HG02623 (cell line): ENCODE data around the gene XPO6.

Source experiments
- ATAC-seq: cut with Tn5 transposase; IDR thresholded peaks from one replicate; pipeline ENCODE4 v1.9.1; 2021; ENCODE audit warnings: moderate library complexity; ENCODE audit not compliant: unreplicated experiment

Gene XPO6

DNA sequence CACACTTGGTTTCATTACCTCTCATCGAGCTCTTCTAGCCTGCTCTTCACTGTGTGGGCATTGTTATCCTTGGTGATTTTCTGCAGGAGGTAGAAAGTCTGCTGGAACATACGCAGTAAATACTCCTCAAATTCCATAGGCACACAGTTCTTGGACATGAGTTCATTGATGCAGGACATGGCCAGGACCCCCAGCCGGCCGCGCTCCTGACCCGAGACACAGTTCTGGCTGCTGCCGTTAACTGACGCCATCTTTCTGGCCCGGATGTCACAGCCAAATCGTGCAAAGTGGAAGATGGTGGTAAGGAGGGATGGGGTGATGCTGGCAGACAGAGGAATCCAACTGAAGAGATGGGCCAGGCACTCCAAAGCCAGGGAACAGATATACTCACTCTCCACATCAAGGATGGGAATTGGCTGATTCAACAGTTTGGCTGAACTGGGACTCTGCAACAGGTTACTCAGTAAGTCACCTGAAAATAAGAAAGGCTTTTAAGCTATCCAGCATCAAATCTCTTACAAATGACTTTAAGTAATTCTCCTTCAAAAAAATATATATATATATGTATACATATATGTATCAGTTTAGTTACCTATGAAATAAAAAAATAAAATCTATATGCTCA is 55.6 kb downstream of the XPO6 start:
- ATAC-seq, result no peak

- no peak for ATAC-seq
These were observed 56.5 kb downstream of the XPO6 start for GRCh38 chr16:28155293-28155692.

GRCh38 chr16:28151180-28151579 is 60.6 kb downstream of the XPO6 start:
- no peak for ATAC-seq

GRCh38 chr16:28149011-28149888 is 62.5 kb downstream of the XPO6 start:
- no peak for ATAC-seq

DNA sequence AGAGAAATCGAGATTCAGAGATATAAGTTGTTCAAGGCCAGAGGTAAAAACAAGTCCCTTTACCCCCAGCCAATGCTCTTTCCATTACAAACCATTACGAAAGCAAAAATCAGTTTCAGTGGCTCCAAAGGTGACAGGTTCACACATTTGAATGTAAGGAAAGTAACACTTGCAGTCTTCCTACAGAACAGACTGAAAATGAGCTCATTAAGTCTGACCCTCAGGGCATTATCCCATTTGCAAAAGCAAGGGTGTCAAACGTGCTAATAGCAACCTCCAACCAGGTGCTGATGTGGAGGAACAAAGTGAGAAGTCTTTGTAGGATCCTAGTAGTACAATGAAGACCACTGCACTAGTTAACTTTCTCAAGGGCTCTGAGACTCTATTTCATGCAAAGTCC is 65.2 kb downstream of the XPO6 start:
- ATAC-seq, result no peak

GRCh38 chr16:28145796-28146195 is 66.0 kb downstream of the XPO6 start:
- no peak for ATAC-seq

DNA sequence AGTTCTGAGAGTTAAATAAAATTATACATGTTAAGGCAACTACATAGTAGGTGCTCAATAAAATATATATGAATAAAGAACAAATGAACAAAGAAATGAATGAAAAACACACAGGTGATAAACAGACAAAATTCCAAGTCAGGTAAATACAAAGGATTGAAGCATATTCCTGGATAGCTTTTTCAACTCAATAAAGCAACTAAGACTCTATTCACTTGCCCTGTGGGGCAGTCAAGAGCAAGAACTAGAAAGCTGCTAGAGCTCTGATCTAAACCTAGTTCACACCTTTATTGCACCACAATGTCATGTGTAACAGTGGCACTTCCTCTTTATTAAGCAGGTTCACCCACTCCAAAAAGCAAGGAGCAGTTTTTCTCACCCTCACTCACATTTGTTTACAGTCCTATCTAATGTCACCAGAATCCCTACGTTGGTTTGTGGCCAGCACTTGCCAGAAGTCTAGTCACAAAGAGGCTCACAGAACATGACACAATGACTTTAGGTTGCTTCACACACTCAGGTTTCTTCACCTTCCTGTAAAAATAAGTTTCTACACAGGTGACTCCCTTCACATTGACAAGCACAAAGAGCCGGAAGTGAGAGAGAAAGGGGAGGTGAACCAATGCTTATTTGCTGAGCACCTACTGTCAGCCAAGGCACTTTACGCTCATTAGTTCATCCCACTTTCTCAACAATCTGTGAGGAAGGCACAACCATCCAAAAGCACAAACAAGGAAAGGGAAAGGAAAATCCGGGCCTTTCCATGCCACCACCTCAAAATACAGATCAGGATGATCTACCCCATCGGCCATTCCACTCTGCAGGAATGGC is 70.8 kb downstream of the XPO6 start:
- ATAC-seq, result peak; percentile 47

DNA sequence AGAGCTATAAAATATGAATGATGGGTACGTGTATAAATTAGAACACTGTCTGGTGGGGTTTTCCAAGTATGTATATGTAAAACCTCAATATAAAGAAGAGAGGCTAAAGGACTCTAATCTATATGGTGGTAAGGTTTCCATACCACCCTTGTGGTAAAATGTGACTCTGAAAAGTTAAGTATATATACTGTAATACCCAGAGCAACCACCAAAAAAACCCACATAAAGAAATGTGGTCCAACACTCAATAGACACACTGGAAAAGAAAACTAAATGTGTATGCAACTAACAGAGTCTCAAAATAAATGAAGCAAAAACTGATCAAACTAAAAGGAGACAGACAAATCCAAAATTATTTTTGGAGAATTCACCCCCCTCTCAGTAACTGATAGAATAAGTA is 72.2 kb downstream of the XPO6 start:
- ATAC-seq, result no peak

- ATAC-seq, result no peak
These were observed 74.9 kb downstream of the XPO6 start for GRCh38 chr16:28136751-28137434.

DNA sequence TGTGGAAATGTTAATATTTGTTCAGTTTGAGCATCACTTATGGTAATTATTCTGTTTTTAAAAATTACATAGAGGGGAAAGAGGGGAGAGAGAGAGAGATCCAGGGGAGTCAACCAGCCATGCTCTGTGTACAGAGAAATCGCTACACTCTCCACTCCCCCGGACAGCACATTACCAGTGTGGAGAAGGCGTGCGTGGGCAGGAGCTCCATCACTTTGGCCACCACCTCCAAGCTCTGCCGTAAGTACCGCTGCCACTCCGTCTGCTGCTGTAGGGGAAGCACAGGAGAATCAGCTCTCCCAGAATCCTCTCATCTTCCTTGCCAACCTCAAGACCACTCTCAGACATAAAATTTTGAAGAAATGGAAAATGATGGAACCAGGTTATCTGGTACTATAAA is 78.1 kb downstream of the XPO6 start:
- ATAC-seq, result no peak

- ATAC-seq, result no peak
These were observed 79.9 kb downstream of the XPO6 start for GRCh38 chr16:28131743-28132393.

DNA sequence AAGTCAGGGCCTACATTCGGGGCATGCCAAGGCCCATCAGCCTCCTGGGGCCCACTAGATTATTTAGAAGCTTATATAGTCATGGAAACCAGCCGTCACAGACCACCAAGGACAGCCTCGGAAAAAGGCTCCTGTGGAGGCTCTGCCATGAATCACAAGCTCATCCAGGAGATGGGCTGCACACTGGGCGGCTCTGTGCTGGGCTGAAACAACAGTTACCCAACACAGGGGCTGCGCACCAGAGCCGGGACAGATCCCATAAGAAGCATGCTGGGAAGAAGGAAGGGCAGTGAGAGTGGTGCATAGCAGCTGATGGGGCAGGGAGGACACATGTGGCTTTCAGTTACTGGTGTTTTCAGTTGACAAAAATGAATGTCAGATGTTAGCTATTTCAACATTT is 80.6 kb downstream of the XPO6 start:
- ATAC-seq, result no peak

DNA sequence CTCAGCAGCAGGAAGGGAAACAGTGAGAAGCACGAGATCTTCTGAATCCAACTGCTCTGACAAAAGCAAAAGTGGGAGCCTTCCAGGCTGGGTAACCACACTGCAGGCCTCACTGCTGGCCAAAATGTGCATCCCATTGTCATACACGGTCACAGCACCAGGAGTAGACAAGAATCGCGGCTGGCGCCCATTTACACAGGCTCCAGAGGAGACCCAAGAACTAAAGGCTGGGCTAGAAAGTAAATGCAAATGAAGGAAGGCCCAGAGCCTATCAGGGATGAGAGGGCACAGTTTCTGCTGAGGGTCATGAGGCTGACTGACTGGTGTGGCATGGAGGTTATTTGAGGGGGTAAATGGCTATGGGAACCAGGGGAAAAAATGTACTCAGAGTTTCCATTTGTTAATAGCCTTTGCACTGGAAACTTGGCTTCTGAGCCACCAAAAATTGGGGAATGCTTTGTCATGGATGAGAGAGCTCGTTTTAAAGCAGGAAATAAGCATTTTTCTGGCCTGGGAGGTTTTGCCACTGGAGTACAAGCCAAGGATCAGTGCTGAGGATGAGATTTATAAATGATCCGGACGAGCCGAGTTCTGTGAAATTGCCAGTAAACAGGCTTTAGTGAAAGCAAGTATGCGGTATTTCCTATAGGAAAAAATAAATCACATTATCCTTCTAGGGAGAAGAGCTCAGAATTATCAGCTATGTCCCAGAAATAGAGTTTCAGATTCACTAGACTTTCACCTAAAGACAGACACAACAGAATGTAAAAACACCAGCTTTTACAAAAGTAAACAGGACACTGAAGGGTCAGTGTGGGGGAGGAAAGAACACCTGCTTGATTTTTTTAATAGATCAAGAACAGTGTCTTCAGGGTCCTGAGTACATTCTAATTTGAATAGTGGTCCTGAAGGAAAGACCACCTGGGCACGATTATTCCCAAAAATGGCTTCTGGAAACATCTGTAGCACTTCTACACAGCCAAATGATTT is 81.4 kb downstream of the XPO6 start:
- ATAC-seq, result no peak

- ATAC-seq, result no peak
These were observed 84.8 kb downstream of the XPO6 start for GRCh38 chr16:28126684-28127620.

GRCh38 chr16:28125592-28125991 is 86.2 kb downstream of the XPO6 start:
- no peak for ATAC-seq

DNA sequence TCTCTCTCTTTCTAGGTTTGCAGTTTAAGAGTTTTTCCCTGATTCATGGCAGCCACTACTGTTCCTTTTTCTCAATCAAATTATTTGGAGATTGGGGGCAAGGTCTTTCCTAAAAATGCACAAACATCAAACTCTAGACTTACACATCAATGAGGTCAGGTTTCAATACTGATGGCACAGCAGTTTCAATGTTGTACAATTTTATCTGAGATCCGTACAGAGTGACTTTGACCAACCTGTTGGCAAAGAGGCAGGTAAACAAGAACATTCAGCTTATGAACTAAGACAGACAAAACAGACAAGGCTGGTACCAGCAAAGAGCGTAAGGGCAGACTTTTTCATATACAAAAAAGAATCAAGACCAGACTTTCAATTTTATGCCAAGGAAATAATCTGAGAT is 90.2 kb downstream of the XPO6 start:
- no peak for ATAC-seq

DNA sequence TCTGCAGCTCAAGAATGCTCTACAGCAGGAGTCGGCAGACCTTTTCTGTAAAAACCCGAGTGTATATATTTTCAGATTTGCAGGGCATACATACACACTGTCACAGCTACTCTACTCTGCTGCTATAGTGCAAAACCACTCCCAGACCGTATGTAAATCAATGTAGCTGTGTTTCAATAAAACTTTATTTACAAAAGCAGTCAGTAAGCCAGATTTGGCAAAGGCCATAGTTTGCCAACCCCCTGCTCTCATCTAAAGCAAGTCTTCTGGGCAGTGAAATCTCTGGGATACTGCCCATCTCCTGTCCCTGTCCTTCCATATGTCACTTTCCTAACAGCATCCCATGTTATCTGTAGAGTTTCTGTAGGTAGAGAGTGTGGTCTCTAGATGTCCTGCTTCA is 91.0 kb downstream of the XPO6 start:
- ATAC-seq, result no peak

GRCh38 chr16:28118637-28119036 is 93.1 kb downstream of the XPO6 start:
- ATAC-seq, result no peak
